IPS DF 6.9 (cell line): ENCODE measurements around the gene NTF3.

ENCODE experiments used
- DNase-seq: peaks from one replicate; pipeline ENCODE4 v3.0.0-alpha.2; 2013; ENCODE audit warnings: low read depth, low spot score
- H3K27ac ChIP-seq: one replicate; pipeline ENCODE4 v1.5.1; 2013; ENCODE audit warnings: low read length, control low read depth
- H3K27me3 ChIP-seq: 2 replicates; pipeline ENCODE4 v1.6.1; 2013; ENCODE audit warnings: mild to moderate bottlenecking, low read length; ENCODE audit not compliant: control insufficient read depth, insufficient read depth
- H3K36me3 ChIP-seq: 2 replicates; pipeline ENCODE4 v1.6.1; 2013; ENCODE audit warnings: low read length; ENCODE audit not compliant: control insufficient read depth, insufficient read depth
- H3K4me1 ChIP-seq: 2 replicates; pipeline ENCODE4 v1.6.1; 2013; ENCODE audit warnings: low read length; ENCODE audit not compliant: control insufficient read depth, insufficient read depth
- H3K4me3 ChIP-seq: 2 replicates; pipeline ENCODE4 v1.5.1; 2013; ENCODE audit warnings: mild to moderate bottlenecking, low read length
- H3K9me3 ChIP-seq: 2 replicates; pipeline ENCODE4 v1.6.1; 2013; ENCODE audit warnings: low read length, inconsistent platforms; ENCODE audit not compliant: control insufficient read depth, insufficient read depth
- WGBS: extraction: QIAGEN DNeasy Blood & Tissue Kit; methylation state at CpG from one replicate; pipeline ENCODE4 v1.1.7; 2013; ENCODE audit warnings: mixed read lengths, missing lambda C conversion rate; ENCODE audit not compliant: insufficient read length, insufficient coverage; 5-methylcytosine and 5-hydroxymethylcytosine counted together

The NTF3 gene

GRCh38 chr12:5516371-5517241 is 84.7 kb downstream of the NTF3 start:
- Histone ChIP-seq H3K4me3 (no peak overlapping the region), H3K27ac (no peak overlapping the region), H3K27me3 (no peaks in the 10 kb centered on the region), H3K9me3 (no peaks in the 10 kb centered on the region), H3K4me1 (peaks cover 1% of the 10 kb centered on the region; the same call in 1 of the 2 replicates), H3K36me3 (no peaks in the 10 kb centered on the region)
- WGBS: no CpG with 5 or more reads among the region's 8 CpGs
- no peak for DNase-seq

- no peak overlapping the region for H3K4me3 ChIP-seq
- no peak overlapping the region for H3K27ac ChIP-seq
- H3K9me3 ChIP-seq: no peaks in the 10 kb centered on the region
- DNase-seq: no peak
- no CpG with 5 or more reads among the region's 8 CpGs for WGBS
- H3K36me3 ChIP-seq: no peaks in the 10 kb centered on the region
- 0 out of 2 replicates have a peak, but pooled peaks cover 1% of the 10 kb centered on the region for H3K4me1 ChIP-seq
- no peaks in the 10 kb centered on the region for H3K27me3 ChIP-seq
These were observed 86.9 kb downstream of the NTF3 start for GRCh38 chr12:5518584-5519365.

DNA sequence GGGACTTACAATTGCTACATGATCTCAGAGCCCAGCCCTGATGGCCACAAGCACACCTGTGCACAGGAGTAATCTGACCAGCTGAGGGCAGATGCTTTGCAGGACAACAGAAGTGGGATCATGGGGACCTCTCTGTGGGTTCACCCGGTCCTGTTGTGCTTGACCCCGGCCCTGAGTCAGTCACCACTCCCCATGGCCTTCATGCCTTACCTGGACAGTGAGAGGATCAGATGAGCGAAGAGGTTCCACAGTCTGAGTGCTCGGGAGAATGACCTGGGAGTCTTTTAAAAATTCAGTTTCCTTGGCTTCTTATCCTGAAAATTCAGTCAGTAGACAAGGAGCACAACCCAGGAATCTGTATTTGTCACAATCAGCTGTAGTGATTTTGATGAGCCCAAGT is 88.1 kb downstream of the NTF3 start:
- no peak for DNase-seq
- H3K4me3 ChIP-seq: no peak overlapping the region
- WGBS: no CpG with 5 or more reads among the region's 4 CpGs
- no peaks in the 10 kb centered on the region for H3K9me3 ChIP-seq
- no peaks in the 10 kb centered on the region for H3K36me3 ChIP-seq
- no peaks in the 10 kb centered on the region for H3K27me3 ChIP-seq
- 0 out of 2 replicates have a peak, but pooled peaks cover 1% of the 10 kb centered on the region for H3K4me1 ChIP-seq
- no peak overlapping the region for H3K27ac ChIP-seq

GRCh38 chr12:5520831-5521230 is 88.9 kb downstream of the NTF3 start:
- Histone ChIP-seq H3K4me1 (0 out of 2 replicates have a peak, but pooled peaks cover 1% of the 10 kb centered on the region), H3K36me3 (no peaks in the 10 kb centered on the region), H3K9me3 (no peaks in the 10 kb centered on the region), H3K27me3 (no peaks in the 10 kb centered on the region), H3K27ac (no peak overlapping the region), H3K4me3 (no peak overlapping the region)
- WGBS: no CpG with 5 or more reads among the region's 5 CpGs
- DNase-seq: no peak

DNA sequence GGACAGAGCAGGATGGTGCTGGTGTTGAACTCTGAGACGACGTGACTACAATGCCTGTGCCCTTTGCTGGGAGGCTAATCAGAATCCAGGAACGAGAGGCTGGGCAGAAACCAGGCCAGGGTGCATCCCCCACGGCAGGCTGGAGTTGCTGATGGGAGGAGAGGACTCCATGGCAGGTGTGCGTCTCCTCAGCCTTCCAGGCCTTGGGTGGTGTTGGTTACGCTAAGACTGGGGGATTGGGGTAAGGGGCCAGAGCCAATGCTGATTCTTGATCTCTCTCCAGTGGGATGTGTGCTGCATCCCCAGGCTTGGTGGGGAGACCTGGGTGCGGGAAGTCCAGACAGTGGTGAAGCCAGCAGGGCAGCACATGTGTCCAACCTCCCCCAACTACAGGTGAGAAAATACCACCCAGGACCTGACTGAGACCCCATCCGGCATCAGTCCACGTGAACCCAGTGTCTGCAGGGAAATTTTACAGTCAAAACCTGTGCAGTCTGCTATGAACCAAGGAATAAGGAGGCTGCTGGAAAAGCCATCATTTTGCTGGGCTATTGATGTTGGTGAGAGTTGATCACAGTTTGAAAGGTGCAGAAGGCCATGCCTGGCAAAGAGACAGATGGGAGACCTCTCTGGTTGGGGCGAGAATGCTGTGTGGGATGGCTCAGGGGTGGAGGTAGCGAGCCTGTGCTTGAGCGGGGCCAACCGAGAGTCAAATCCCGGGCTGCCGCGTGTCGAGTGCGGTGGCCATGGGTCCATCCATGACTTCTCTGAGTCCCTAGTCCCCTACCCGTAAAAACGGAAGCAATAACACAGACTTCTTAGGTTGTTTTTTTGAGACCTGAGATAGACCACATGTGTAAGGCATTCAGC is 89.8 kb downstream of the NTF3 start:
- Histone ChIP-seq H3K4me3 (no peak overlapping the region), H3K4me1 (0 out of 2 replicates have a peak, but pooled peaks cover 1% of the 10 kb centered on the region), H3K27me3 (no peaks in the 10 kb centered on the region), H3K36me3 (no peaks in the 10 kb centered on the region), H3K27ac (no peak overlapping the region), H3K9me3 (no peaks in the 10 kb centered on the region)
- no CpG with 5 or more reads among the region's 20 CpGs for WGBS
- DNase-seq: no peak

GRCh38 chr12:5522432-5523335 is 90.8 kb downstream of the NTF3 start:
- no peaks in the 10 kb centered on the region for H3K36me3 ChIP-seq
- H3K27ac ChIP-seq: no peak overlapping the region
- no CpG with 5 or more reads among the region's 11 CpGs for WGBS
- no peak for DNase-seq
- H3K4me1 ChIP-seq: 0 out of 2 replicates have a peak, but pooled peaks cover 1% of the 10 kb centered on the region
- no peaks in the 10 kb centered on the region for H3K9me3 ChIP-seq
- H3K27me3 ChIP-seq: no peaks in the 10 kb centered on the region
- H3K4me3 ChIP-seq: no peak overlapping the region

DNA sequence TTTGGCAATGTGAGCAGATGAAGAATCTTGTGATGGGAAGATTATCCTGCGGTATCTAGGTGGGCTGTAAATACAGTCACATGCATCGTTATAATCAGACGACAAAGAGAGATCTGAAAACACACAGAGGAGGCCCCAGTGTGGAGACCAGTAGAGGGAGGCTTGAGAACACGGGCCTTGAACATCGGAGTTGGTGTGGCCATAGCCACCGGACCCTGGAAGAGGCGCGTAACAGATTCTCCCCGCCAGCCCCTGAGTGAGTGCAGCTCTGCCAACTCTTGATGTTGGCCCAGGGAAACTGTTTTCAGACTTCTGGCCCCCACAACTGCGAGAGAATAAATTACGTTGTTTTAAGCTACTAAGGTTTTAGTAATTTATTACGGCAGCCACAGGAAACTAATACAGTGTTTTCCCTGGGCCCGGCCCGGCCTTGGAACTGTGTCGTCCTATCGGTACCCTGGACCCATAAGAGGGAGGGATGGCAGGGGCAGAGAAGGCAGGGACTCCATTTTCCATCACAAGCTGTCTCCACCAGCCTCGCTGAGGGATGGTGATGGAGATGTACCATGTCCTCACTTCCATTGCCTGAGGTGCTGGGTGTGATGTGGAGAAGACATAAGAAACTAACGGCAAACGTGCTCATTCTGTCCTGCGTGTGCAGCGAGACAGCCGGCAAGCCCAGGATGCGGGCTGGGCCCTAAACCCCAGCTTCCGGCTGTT is 91.6 kb downstream of the NTF3 start:
- Histone ChIP-seq H3K4me3 (no peak overlapping the region), H3K36me3 (no peaks in the 10 kb centered on the region), H3K4me1 (0 out of 2 replicates have a peak, but pooled peaks cover 1% of the 10 kb centered on the region), H3K27ac (no peak overlapping the region), H3K9me3 (no peaks in the 10 kb centered on the region), H3K27me3 (no peaks in the 10 kb centered on the region)
- DNase-seq: no peak
- no CpG with 5 or more reads among the region's 24 CpGs for WGBS

- no CpG with 5 or more reads among the region's 12 CpGs for WGBS
- no peak for DNase-seq
- H3K27me3 ChIP-seq: no peaks in the 10 kb centered on the region
These were observed 92.3 kb downstream of the NTF3 start for GRCh38 chr12:5524116-5524768.

More at GRCh38 chr12:5524116-5524768, 92.3 kb downstream of the NTF3 start:
- H3K9me3 ChIP-seq: no peaks in the 10 kb centered on the region
- no peaks in the 10 kb centered on the region for H3K4me1 ChIP-seq
- no peak overlapping the region for H3K27ac ChIP-seq
- H3K36me3 ChIP-seq: no peaks in the 10 kb centered on the region
- H3K4me3 ChIP-seq: no peak overlapping the region
